Measurements from ENCODE around the gene RBBP8NL. TPM values are rescaled to one million over a fixed set of nuclear protein-coding genes. Genes with fewer than 3 reads are reported as not detected.

The RBBP8NL gene
- total RNA-seq, 1 experiment from 2014 or later: 39.2 TPM

GRCh38 chr20:62377615-62378178 is 49.6 kb downstream of the RBBP8NL start:
- Histone ChIP-seq H3K36me3 (ENCODE audit: control insufficient read depth, insufficient read depth, low read length) (peaks cover 1% of the 10 kb centered on the region; the same call in 1 of the 2 replicates), H3K9me3 (no peaks in the 10 kb centered on the region), H3K27me3 (replicated peaks; ENCODE audit: control insufficient read depth, insufficient read depth, low read length) (no peaks in the 10 kb centered on the region), H3K4me3 (ENCODE audit: low read depth, low read length) (no peak overlapping the region), H3K4me1 (peaks cover 58% of the 10 kb centered on the region)
- Mint-ChIP-seq H3K4me3 (ENCODE audit: unreplicated experiment) (no peak overlapping the region), H3K9me3 (ENCODE audit: unreplicated experiment) (peaks cover 12% of the 10 kb centered on the region), H3K27me3 (ENCODE audit: insufficient read depth, unreplicated experiment) (no peaks in the 10 kb centered on the region), H3K4me1 (ENCODE audit: low read depth, unreplicated experiment) (peaks cover 28% of the 10 kb centered on the region), H3K36me3 (ENCODE audit: insufficient read depth, unreplicated experiment) (peaks cover 37% of the 10 kb centered on the region), H3K27ac (ENCODE audit: unreplicated experiment) (peak overlapping the region; percentile 49)
- CTCF ChIA-PET: interaction anchor here (0.9 to 1.9 kb wide), 3 partner anchors 8 to 12 kb away, joined by 4 to 5 read pairs (median 5); no protein-coding TSS in a partner anchor
- no TSS peak for BruUV-seq (replicated peaks)
- TF ChIP-seq CTCF (IDR thresholded peaks at IDR 0.05; ENCODE audit: insufficient read depth in 1 of 2, low read depth in 1 of 2, low read length in 1 of 2, severe bottlenecking in 1 of 2, unreplicated experiment in 1 of 2): no peak
- intact Hi-C loops (cut with micrococcal nuclease; ENCODE audit: unreplicated experiment): no loop called here
- no peak for DNase-seq
- POLR2A ChIA-PET: interaction anchor here (0.9 kb wide), 1 partner anchor 9 kb away, joined by 3 read pairs; the partner anchor contains the start of gene RPS21

GRCh38 chr20:62377064-62377461 is 50.3 kb downstream of the RBBP8NL start:
- no peak for TF ChIP-seq CTCF (IDR thresholded peaks at IDR 0.05; ENCODE audit: insufficient read depth in 1 of 2, low read depth in 1 of 2, low read length in 1 of 2, severe bottlenecking in 1 of 2, unreplicated experiment in 1 of 2)
- Histone ChIP-seq H3K27me3 (replicated peaks; ENCODE audit: control insufficient read depth, insufficient read depth, low read length) (no peaks in the 10 kb centered on the region), H3K4me3 (ENCODE audit: low read depth, low read length) (no peak overlapping the region), H3K4me1 (peaks cover 54% of the 10 kb centered on the region), H3K9me3 (no peaks in the 10 kb centered on the region), H3K36me3 (ENCODE audit: control insufficient read depth, insufficient read depth, low read length) (peaks cover 1% of the 10 kb centered on the region; the same call in 1 of the 2 replicates)
- POLR2A ChIA-PET: interaction anchor here (0.9 kb wide), 1 partner anchor 10 kb away, joined by 3 read pairs; the partner anchor contains the start of gene RPS21
- intact Hi-C loops (cut with micrococcal nuclease; ENCODE audit: unreplicated experiment): no loop called here
- Mint-ChIP-seq H3K4me3 (ENCODE audit: unreplicated experiment) (no peak overlapping the region), H3K9me3 (ENCODE audit: unreplicated experiment) (peaks cover 7% of the 10 kb centered on the region), H3K4me1 (ENCODE audit: low read depth, unreplicated experiment) (peaks cover 25% of the 10 kb centered on the region), H3K36me3 (ENCODE audit: insufficient read depth, unreplicated experiment) (peaks cover 31% of the 10 kb centered on the region), H3K27me3 (ENCODE audit: insufficient read depth, unreplicated experiment) (no peaks in the 10 kb centered on the region), H3K27ac (ENCODE audit: unreplicated experiment) (peak overlapping the region; percentile 49)
- no TSS peak for BruUV-seq (replicated peaks)
- CTCF ChIA-PET: interaction anchor here (1.5 to 1.9 kb wide), 2 partner anchors 9 to 11 kb away, joined by 5 read pairs; no protein-coding TSS in a partner anchor
- no peak for DNase-seq

- no peaks in the 10 kb centered on the region for H3K27me3 ChIP-seq (replicated peaks; ENCODE audit: control insufficient read depth, insufficient read depth, low read length)
- no TSS peak for BruUV-seq (replicated peaks)
- H3K4me1 ChIP-seq: peaks cover 50% of the 10 kb centered on the region
- no peak overlapping the region for H3K4me3 ChIP-seq (ENCODE audit: low read depth, low read length)
- Mint-ChIP-seq H3K36me3 (ENCODE audit: insufficient read depth, unreplicated experiment) (peaks cover 25% of the 10 kb centered on the region), H3K4me3 (ENCODE audit: unreplicated experiment) (no peak overlapping the region), H3K4me1 (ENCODE audit: low read depth, unreplicated experiment) (peaks cover 20% of the 10 kb centered on the region), H3K9me3 (ENCODE audit: unreplicated experiment) (peaks cover under 1% of the 10 kb centered on the region), H3K27ac (ENCODE audit: unreplicated experiment) (peak overlapping the region; percentile 49), H3K27me3 (ENCODE audit: insufficient read depth, unreplicated experiment) (no peaks in the 10 kb centered on the region)
- TF ChIP-seq CTCF (IDR thresholded peaks at IDR 0.05; ENCODE audit: insufficient read depth in 1 of 2, low read depth in 1 of 2, low read length in 1 of 2, severe bottlenecking in 1 of 2, unreplicated experiment in 1 of 2): peak; percentile 51 to 70
- intact Hi-C loops (cut with micrococcal nuclease; ENCODE audit: unreplicated experiment): loop anchor here (1.0 kb wide), 3 partner anchors 8 to 74 kb away; partner anchors contain the start of gene ADRM1
- ChIA-PET CTCF (interaction anchor here (0.6 to 3.2 kb wide), 6 partner anchors 8 to 147 kb away, joined by 3 to 21 read pairs (median 4); partner anchors contain the start of gene ADRM1), POLR2A (interaction anchor here (0.9 to 2.2 kb wide), 4 partner anchors 10 to 14 kb away, joined by 3 to 9 read pairs (median 6); partner anchors contain the start of genes LAMA5 and RPS21)
- peak; percentile 85 to 90 for DNase-seq
- H3K9me3 ChIP-seq: no peaks in the 10 kb centered on the region
- H3K36me3 ChIP-seq (ENCODE audit: control insufficient read depth, insufficient read depth, low read length): no peaks in the 10 kb centered on the region
Measured at GRCh38 chr20:62376112-62377063, 51.0 kb downstream of the RBBP8NL start.
